SK-N-SH (cell line): ENCODE results near the gene ZNF599. TPM values are rescaled to one million over a fixed set of nuclear protein-coding genes. Genes with fewer than 3 reads are reported as not detected.

Experiments used
- CTCF ChIA-PET: fragments of 300-600, 350-600 bp; formaldehyde crosslinking; extraction: SDS; loops from one replicate; lab custom pipeline; 2021; lab: Yijun Ruan, JAX
- POLR2A ChIA-PET: fragments of 350-600 bp; sonication (Branson Sonifier 250); formaldehyde crosslinking; extraction: SDS; loops from one replicate; lab custom pipeline; 2020; ENCODE audit warnings: antibody characterized with exemption, inconsistent platforms; lab: Yijun Ruan, JAX
- DNase-seq: peaks from one replicate; pipeline ENCODE4 v3.0.0; 2012
- H2AFZ ChIP-seq: fragments of 200-600 bp; sonication (generic); 2 replicates; pipeline ENCODE4 v1.8.1; 2016; ENCODE audit warnings: antibody characterized with exemption, mild to moderate bottlenecking, low read depth
- H3F3A ChIP-seq: fragments of 200-600 bp; sonication (generic); replicated peaks from 2 replicates; pipeline ENCODE3; 2016; ENCODE audit warnings: antibody characterized with exemption, mild to moderate bottlenecking; ENCODE audit not compliant: insufficient read depth
- H3K27ac ChIP-seq, 2 experiments: fragments of 200-500 bp in 1 of 2; fragments of 200-600 bp in 1 of 2; sonication (Bioruptor generic) in 1 of 2; sonication (generic), shearing (Covaris generic) in 1 of 2; 2 replicates each; pipeline versions ENCODE4 v1.5.1 to v1.6.1; 2014 to 2016; ENCODE audit warnings: low read depth in 2 of 2, inconsistent platforms in 1 of 2, low read length in 1 of 2, mild to moderate bottlenecking in 1 of 2, mixed read lengths in 1 of 2
- H3K27me3 ChIP-seq: fragments of 200-600 bp; sonication (generic), shearing (Covaris generic); 2 replicates; pipeline ENCODE4 v1.6.1; 2016; ENCODE audit warnings: mixed run types; ENCODE audit not compliant: insufficient read depth
- H3K36me3 ChIP-seq, 2 experiments: fragments of 200-500 bp in 1 of 2; fragments of 200-600 bp in 1 of 2; sonication (Bioruptor generic) in 1 of 2; sonication (generic) in 1 of 2; replicated peaks in 1 of 2; 2 replicates each; pipeline versions ENCODE3 to v1.5.1; 2014 to 2016; ENCODE audit warnings: low read length in 1 of 2, mild to moderate bottlenecking in 1 of 2; ENCODE audit not compliant: insufficient read depth in 2 of 2, control insufficient read depth in 1 of 2
- H3K4me1 ChIP-seq, 2 experiments: fragments of 200-500 bp in 1 of 2; fragments of 200-600 bp in 1 of 2; sonication (Bioruptor generic) in 1 of 2; sonication (generic), shearing (Covaris generic) in 1 of 2; 2 replicates each; pipeline versions ENCODE4 v1.5.1 to v1.6.1; 2014 to 2016; ENCODE audit warnings: low read depth in 1 of 2, low read length in 1 of 2, mixed run types in 1 of 2; ENCODE audit not compliant: insufficient read depth in 2 of 2, control insufficient read depth in 1 of 2
- H3K4me2 ChIP-seq: fragments of 200-600 bp; sonication (generic), shearing (Covaris generic); 2 replicates; pipeline ENCODE4 v1.6.1; 2017; ENCODE audit warnings: mixed run types
- H3K4me3 ChIP-seq, 2 experiments: fragments of 200-500 bp in 1 of 2; fragments of 200-600 bp in 1 of 2; sonication (Bioruptor generic) in 1 of 2; sonication (generic), shearing (Covaris generic) in 1 of 2; 2 replicates each; pipeline versions ENCODE4 v1.5.1 to v1.8.1; 2014 to 2016; ENCODE audit warnings: low read depth in 2 of 2, inconsistent platforms in 1 of 2, low read length in 1 of 2, mild to moderate bottlenecking in 1 of 2, mixed read lengths in 1 of 2, moderate library complexity in 1 of 2
- H3K79me2 ChIP-seq: fragments of 200-600 bp; sonication (generic); 2 replicates; pipeline ENCODE4 v1.8.1; 2017; ENCODE audit warnings: mild to moderate bottlenecking; ENCODE audit not compliant: insufficient read depth
- H3K9ac ChIP-seq: fragments of 200-600 bp; sonication (generic); 2 replicates; pipeline ENCODE4 v1.6.1; 2017; ENCODE audit warnings: mixed run types
- H3K9me2 ChIP-seq: fragments of 200-600 bp; sonication (generic); 2 replicates; pipeline ENCODE4 v1.6.1; 2017; ENCODE audit warnings: mixed run types
- H3K9me3 ChIP-seq: fragments of 200-600 bp; sonication (generic); 2 replicates; pipeline ENCODE4 v1.6.1; 2017; ENCODE audit warnings: mixed run types, mild to moderate bottlenecking, moderate library complexity
- H4K20me1 ChIP-seq: fragments of 200-600 bp; sonication (generic); 2 replicates; pipeline ENCODE4 v1.6.1; 2017; ENCODE audit warnings: mild to moderate bottlenecking, mixed run types; ENCODE audit not compliant: insufficient read depth
- CHD2 ChIP-seq: fragments of 150-350 bp; IDR thresholded peaks from 2 replicates; pipeline ENCODE4 v1.6.1; 2018; ENCODE audit warnings: low read length; ENCODE audit not compliant: partially characterized antibody
- ELF1 ChIP-seq: IDR thresholded peaks from 2 replicates; pipeline ENCODE4 v1.4.0; 2012
- EP300 ChIP-seq, 2 experiments: IDR thresholded peaks; 2 replicates each; pipeline versions ENCODE4 v1.4.0 to v1.6.1; 2012; ENCODE audit warnings: borderline replicate concordance in 1 of 2, low read depth in 1 of 2, low read length in 1 of 2
- FOXJ3 ChIP-seq: sonication (generic); formaldehyde crosslinking; IDR thresholded peaks from 2 replicates; pipeline ENCODE4 v1.5.1; 2020; ENCODE audit warnings: mild to moderate bottlenecking, missing genetic modification reagents
- GABPA ChIP-seq: IDR thresholded peaks from 2 replicates; pipeline ENCODE4 v1.4.0; 2012; ENCODE audit warnings: low read depth, mild to moderate bottlenecking
- GATA2 ChIP-seq: sonication (generic); formaldehyde crosslinking; IDR thresholded peaks from 2 replicates; pipeline ENCODE4 v1.5.0; 2020; ENCODE audit warnings: mild to moderate bottlenecking, missing genetic modification reagents
- MXI1 ChIP-seq: IDR thresholded peaks from 2 replicates; pipeline ENCODE4 v1.6.1; 2012; ENCODE audit warnings: mild to moderate bottlenecking, low read depth, low read length, improper control_type of control experiment
- NFIC ChIP-seq: IDR thresholded peaks from 2 replicates; pipeline ENCODE4 v1.4.0; 2012; ENCODE audit warnings: borderline replicate concordance
- NRF1 ChIP-seq: IDR thresholded peaks from 2 replicates; pipeline ENCODE4 v1.6.1; 2012; ENCODE audit warnings: low read depth, mild to moderate bottlenecking, low read length
- POLR2AphosphoS5 ChIP-seq: IDR thresholded peaks from 2 replicates; pipeline ENCODE4 v1.6.1; 2012; ENCODE audit warnings: low read depth, low read length
- RAD21 ChIP-seq: IDR thresholded peaks from 2 replicates; pipeline ENCODE4 v1.6.1; 2012; ENCODE audit warnings: mild to moderate bottlenecking, low read length
- SMC3 ChIP-seq: IDR thresholded peaks from 2 replicates; pipeline ENCODE4 v1.6.1; 2012; ENCODE audit warnings: low read depth, low read length, improper control_type of control experiment
- TAF1 ChIP-seq: IDR thresholded peaks from 2 replicates; pipeline ENCODE4 v1.6.1; 2012; ENCODE audit warnings: low read depth, mild to moderate bottlenecking, low read length, moderate library complexity, borderline replicate concordance
- TEAD4 ChIP-seq: IDR thresholded peaks from 2 replicates; pipeline ENCODE4 v1.4.0; 2012; ENCODE audit warnings: mild to moderate bottlenecking, borderline replicate concordance; ENCODE audit not compliant: insufficient read depth
- YY1 ChIP-seq: IDR thresholded peaks from 2 replicates; pipeline ENCODE4 v1.4.0; 2012; ENCODE audit warnings: low read depth, mild to moderate bottlenecking
- WGBS: methylation state at CpG from one replicate; pipeline ENCODE4 v1.1.6; 2017; ENCODE audit warnings: low lambda C conversion rate; 5-methylcytosine and 5-hydroxymethylcytosine counted together
- polyA plus RNA-seq, 3 experiments: library from polyadenylated mRNA; depleted of rRNA; stranded (reverse); fragments of >200 nt; gene quantifications; 2 replicates each; pipeline ENCODE4 v1.2.3, GENCODE V29; 2012
- TF ChIP-seq, protein P1 (sequence below): IDR thresholded peaks from 2 replicates; pipeline ENCODE4 v1.4.0; 2012; ENCODE audit warnings: low read depth
- TF ChIP-seq, protein P2 (sequence below): fragments of 200-600 bp; sonication (generic); IDR thresholded peaks from 2 replicates; pipeline ENCODE4 v1.6.1; 2017; ENCODE audit warnings: antibody characterized with exemption, mild to moderate bottlenecking, moderate library complexity
- TF ChIP-seq, protein P3 (sequence below): IDR thresholded peaks from 2 replicates; pipeline ENCODE4 v1.4.0; 2012; ENCODE audit warnings: low read depth, borderline replicate concordance
- TF ChIP-seq, protein P4 (sequence below): IDR thresholded peaks from 2 replicates; pipeline ENCODE4 v1.6.1; 2012; ENCODE audit warnings: mild to moderate bottlenecking, low read depth, low read length, moderate library complexity
- TF ChIP-seq, protein P5 (sequence below): fragments of 150-350 bp; IDR thresholded peaks from 2 replicates; pipeline ENCODE4 v1.6.1; 2016; ENCODE audit warnings: mild to moderate bottlenecking, low read depth, low read length

The ZNF599 gene
- polyA plus RNA-seq, 1 of the 3 experiments (the other 2 are of a cell fraction): 17.9 TPM

DNA sequence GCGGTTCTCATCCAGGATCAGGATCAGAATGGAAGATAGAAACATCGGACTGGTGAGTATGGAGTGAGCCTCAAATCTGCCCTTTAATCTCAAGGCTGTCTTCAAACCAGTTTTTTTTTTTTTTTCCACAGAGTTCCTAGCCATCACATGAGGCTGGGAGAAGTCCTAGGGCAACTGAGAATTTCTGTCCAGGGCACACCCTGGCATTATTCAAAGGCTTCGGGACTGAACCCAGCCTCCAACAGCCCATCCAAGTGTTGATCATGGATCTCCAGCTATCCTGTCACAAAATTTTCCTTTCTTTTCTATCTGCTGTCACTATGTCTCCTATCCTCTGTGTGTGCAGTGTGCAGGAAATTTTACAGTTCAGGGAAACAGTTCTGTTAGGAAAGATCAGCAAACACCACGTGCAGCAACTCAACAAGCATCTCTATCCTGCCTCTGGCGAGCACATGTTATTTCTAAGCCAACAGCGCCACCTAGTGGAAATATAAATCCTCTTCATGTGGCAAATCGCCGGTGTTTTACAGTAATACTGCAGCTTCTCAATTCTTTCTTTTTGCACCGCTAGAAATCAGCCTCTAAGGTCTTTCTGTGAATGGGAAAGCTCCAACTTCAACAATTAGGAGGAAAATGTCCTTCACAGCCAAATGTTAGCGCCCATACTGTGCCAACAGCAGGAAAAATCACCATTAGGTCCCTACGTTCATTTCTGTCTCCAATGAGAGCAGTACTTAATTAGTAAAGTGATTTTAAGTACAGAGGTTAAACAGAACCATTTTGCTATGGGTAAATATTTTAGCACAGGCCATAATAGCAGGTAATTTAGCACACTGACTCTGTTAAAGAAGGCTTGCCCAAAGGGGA, 60.4 kb downstream of the ZNF599 start (continued):
- TF ChIP-seq, protein P1, sequence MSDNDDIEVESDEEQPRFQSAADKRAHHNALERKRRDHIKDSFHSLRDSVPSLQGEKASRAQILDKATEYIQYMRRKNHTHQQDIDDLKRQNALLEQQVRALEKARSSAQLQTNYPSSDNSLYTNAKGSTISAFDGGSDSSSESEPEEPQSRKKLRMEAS: no peak
- TF ChIP-seq GABPA: no peak
- TF ChIP-seq, protein P2, sequence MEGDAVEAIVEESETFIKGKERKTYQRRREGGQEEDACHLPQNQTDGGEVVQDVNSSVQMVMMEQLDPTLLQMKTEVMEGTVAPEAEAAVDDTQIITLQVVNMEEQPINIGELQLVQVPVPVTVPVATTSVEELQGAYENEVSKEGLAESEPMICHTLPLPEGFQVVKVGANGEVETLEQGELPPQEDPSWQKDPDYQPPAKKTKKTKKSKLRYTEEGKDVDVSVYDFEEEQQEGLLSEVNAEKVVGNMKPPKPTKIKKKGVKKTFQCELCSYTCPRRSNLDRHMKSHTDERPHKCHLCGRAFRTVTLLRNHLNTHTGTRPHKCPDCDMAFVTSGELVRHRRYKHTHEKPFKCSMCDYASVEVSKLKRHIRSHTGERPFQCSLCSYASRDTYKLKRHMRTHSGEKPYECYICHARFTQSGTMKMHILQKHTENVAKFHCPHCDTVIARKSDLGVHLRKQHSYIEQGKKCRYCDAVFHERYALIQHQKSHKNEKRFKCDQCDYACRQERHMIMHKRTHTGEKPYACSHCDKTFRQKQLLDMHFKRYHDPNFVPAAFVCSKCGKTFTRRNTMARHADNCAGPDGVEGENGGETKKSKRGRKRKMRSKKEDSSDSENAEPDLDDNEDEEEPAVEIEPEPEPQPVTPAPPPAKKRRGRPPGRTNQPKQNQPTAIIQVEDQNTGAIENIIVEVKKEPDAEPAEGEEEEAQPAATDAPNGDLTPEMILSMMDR: peak; percentile 71
- no peak for TF ChIP-seq YY1

DNA sequence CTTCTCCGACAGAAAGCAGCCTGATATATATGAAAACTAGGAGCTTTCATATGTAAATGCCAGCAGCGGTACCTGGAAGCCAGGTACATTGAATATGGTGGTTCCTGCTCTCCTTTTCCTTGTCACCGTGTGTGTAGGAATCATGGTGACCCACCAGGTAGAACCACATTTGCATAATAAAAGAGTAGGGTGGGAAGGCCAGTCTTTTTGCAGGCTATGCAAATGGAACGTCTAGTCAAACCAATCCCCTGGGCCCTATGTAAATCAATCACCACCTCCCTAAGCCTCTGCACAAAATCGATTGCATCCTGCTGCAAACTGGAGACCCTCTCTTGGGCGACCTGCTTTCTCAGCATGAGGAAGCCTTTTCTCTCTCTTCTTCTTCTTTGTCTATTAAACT, 61.1 kb downstream of the ZNF599 start:
- no peaks in the 10 kb centered on the region for H3K79me2 ChIP-seq
- no peaks in the 10 kb centered on the region for H3K9me3 ChIP-seq
- H4K20me1 ChIP-seq: no peaks in the 10 kb centered on the region
- POLR2A ChIA-PET: interaction anchor here (0.7 kb wide), 1 partner anchor 14 kb away, joined by 5 read pairs; no protein-coding TSS in a partner anchor
- H3K27ac ChIP-seq: no peak overlapping the region
- H3K4me1 ChIP-seq: no peaks in the 10 kb centered on the region
- CTCF ChIA-PET: interaction anchor here (0.6 to 7.1 kb wide), 24 partner anchors 9 to 934 kb away, joined by 3 to 73 read pairs (median 4); partner anchors contain the start of gene ZNF302
- no peaks in the 10 kb centered on the region for H3K36me3 ChIP-seq
- no peak overlapping the region for H3K4me3 ChIP-seq
- H3K9me2 ChIP-seq: no peaks in the 10 kb centered on the region
- H3F3A ChIP-seq: no peaks in the 10 kb centered on the region
- no peak overlapping the region for H2AFZ ChIP-seq
- H3K27me3 ChIP-seq: no peaks in the 10 kb centered on the region
- DNase-seq: no peak
- 35% methylated on average over 6 of the region's 6 CpGs for WGBS
- TF ChIP-seq TAF1: no peak
- TF ChIP-seq, protein P3, sequence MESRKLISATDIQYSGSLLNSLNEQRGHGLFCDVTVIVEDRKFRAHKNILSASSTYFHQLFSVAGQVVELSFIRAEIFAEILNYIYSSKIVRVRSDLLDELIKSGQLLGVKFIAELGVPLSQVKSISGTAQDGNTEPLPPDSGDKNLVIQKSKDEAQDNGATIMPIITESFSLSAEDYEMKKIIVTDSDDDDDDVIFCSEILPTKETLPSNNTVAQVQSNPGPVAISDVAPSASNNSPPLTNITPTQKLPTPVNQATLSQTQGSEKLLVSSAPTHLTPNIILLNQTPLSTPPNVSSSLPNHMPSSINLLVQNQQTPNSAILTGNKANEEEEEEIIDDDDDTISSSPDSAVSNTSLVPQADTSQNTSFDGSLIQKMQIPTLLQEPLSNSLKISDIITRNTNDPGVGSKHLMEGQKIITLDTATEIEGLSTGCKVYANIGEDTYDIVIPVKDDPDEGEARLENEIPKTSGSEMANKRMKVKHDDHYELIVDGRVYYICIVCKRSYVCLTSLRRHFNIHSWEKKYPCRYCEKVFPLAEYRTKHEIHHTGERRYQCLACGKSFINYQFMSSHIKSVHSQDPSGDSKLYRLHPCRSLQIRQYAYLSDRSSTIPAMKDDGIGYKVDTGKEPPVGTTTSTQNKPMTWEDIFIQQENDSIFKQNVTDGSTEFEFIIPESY: no peak
- TF ChIP-seq, protein P4, sequence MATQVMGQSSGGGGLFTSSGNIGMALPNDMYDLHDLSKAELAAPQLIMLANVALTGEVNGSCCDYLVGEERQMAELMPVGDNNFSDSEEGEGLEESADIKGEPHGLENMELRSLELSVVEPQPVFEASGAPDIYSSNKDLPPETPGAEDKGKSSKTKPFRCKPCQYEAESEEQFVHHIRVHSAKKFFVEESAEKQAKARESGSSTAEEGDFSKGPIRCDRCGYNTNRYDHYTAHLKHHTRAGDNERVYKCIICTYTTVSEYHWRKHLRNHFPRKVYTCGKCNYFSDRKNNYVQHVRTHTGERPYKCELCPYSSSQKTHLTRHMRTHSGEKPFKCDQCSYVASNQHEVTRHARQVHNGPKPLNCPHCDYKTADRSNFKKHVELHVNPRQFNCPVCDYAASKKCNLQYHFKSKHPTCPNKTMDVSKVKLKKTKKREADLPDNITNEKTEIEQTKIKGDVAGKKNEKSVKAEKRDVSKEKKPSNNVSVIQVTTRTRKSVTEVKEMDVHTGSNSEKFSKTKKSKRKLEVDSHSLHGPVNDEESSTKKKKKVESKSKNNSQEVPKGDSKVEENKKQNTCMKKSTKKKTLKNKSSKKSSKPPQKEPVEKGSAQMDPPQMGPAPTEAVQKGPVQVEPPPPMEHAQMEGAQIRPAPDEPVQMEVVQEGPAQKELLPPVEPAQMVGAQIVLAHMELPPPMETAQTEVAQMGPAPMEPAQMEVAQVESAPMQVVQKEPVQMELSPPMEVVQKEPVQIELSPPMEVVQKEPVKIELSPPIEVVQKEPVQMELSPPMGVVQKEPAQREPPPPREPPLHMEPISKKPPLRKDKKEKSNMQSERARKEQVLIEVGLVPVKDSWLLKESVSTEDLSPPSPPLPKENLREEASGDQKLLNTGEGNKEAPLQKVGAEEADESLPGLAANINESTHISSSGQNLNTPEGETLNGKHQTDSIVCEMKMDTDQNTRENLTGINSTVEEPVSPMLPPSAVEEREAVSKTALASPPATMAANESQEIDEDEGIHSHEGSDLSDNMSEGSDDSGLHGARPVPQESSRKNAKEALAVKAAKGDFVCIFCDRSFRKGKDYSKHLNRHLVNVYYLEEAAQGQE: no peak
- TF ChIP-seq POLR2AphosphoS5: no peak
- TF ChIP-seq FOXJ3 (CRISPR knock-in tag): no peak
- TF ChIP-seq NFIC: no peak
- no peak for TF ChIP-seq YY1
- no peak for TF ChIP-seq SMC3
- TF ChIP-seq EP300 (IDR thresholded peaks at IDR 0.05; ENCODE audit: borderline replicate concordance in 1 of 2, low read depth in 1 of 2, low read length in 1 of 2): no peak
- no peak for TF ChIP-seq NRF1
- TF ChIP-seq, protein P1: no peak
- TF ChIP-seq GATA2 (CRISPR knock-in tag): no peak
- TF ChIP-seq RAD21: no peak
- TF ChIP-seq CHD2: no peak
- TF ChIP-seq MXI1: no peak
- TF ChIP-seq ELF1: no peak
- no peak for TF ChIP-seq TEAD4
- TF ChIP-seq, protein P5, sequence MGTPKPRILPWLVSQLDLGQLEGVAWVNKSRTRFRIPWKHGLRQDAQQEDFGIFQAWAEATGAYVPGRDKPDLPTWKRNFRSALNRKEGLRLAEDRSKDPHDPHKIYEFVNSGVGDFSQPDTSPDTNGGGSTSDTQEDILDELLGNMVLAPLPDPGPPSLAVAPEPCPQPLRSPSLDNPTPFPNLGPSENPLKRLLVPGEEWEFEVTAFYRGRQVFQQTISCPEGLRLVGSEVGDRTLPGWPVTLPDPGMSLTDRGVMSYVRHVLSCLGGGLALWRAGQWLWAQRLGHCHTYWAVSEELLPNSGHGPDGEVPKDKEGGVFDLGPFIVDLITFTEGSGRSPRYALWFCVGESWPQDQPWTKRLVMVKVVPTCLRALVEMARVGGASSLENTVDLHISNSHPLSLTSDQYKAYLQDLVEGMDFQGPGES: no peak
- TF ChIP-seq, all 33 proteins: peak for 0
- Histone ChIP-seq H3K4me2 (no peak overlapping the region), H3K9ac (no peak overlapping the region)
